Fibroblast of pulmonary artery (primary cell): ENCODE results near the gene GPC1.

Experiments
- DNase-seq: peaks from one replicate; pipeline ENCODE4 v3.0.0-alpha.2; 2010; ENCODE audit warnings: low read depth
- H3K4me3 ChIP-seq: replicated peaks from 2 replicates; pipeline ENCODE4 v1.5.1; 2011; ENCODE audit warnings: low read depth, mild to moderate bottlenecking, control low read depth, low read length, moderate library complexity
- TF ChIP-seq, protein P1 (sequence below): IDR thresholded peaks from 2 replicates; pipeline ENCODE4 v1.5.1; 2011; ENCODE audit warnings: mild to moderate bottlenecking, control low read depth, low read length, inconsistent platforms; ENCODE audit errors: missing control alignments

GPC1 gene

DNA sequence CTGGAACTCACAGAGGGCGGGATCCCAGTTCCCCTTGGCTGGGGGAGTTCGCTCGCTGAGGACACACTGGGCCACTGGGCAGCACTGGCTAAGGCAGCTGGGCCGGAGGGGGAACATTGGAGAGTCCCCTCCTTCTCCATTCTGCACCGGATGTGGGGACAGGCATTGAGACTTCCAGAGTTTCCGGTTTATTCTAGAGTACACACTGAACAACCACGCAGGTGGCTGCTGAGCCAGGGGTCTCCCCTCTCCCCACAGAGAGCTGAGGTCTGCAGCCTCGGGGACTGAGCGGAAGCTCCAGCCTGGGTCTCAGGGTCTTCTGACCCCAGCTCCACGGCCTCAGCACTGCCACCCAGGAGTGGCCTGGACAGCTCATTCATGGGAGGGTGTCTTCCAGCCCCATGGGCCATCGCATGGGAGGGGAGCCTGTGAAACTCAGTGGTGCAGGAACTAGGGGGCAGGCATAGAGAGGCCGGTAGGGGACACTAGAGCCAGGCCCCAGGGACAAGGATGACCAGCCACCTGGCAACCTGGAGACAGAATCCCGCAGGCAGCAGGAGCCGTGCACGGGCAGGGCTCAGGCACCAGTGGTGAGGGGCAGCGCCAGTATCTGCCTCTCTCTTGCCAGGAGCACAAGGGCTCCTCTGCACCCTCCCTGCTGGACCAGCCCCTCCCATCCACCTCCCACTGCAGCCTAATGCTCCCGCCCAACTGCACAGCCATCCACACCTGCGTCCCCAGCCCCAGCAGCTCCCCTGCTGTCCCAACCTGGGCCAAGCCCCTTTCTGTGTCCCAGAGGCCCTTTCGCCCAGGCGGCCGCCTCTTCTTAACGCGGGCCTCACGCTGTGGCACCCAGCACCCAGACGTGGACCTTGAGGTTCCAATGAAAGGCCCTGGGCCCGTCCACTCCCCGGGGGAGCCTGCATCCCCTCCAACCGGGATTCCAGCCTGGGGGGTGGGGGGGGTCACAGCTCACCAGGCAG is 45.1 kb upstream of the GPC1 start:
- TF ChIP-seq, protein P1, sequence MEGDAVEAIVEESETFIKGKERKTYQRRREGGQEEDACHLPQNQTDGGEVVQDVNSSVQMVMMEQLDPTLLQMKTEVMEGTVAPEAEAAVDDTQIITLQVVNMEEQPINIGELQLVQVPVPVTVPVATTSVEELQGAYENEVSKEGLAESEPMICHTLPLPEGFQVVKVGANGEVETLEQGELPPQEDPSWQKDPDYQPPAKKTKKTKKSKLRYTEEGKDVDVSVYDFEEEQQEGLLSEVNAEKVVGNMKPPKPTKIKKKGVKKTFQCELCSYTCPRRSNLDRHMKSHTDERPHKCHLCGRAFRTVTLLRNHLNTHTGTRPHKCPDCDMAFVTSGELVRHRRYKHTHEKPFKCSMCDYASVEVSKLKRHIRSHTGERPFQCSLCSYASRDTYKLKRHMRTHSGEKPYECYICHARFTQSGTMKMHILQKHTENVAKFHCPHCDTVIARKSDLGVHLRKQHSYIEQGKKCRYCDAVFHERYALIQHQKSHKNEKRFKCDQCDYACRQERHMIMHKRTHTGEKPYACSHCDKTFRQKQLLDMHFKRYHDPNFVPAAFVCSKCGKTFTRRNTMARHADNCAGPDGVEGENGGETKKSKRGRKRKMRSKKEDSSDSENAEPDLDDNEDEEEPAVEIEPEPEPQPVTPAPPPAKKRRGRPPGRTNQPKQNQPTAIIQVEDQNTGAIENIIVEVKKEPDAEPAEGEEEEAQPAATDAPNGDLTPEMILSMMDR, result no peak
- H3K4me3 ChIP-seq, result no peak overlapping the region
- DNase-seq, result no peak

DNA sequence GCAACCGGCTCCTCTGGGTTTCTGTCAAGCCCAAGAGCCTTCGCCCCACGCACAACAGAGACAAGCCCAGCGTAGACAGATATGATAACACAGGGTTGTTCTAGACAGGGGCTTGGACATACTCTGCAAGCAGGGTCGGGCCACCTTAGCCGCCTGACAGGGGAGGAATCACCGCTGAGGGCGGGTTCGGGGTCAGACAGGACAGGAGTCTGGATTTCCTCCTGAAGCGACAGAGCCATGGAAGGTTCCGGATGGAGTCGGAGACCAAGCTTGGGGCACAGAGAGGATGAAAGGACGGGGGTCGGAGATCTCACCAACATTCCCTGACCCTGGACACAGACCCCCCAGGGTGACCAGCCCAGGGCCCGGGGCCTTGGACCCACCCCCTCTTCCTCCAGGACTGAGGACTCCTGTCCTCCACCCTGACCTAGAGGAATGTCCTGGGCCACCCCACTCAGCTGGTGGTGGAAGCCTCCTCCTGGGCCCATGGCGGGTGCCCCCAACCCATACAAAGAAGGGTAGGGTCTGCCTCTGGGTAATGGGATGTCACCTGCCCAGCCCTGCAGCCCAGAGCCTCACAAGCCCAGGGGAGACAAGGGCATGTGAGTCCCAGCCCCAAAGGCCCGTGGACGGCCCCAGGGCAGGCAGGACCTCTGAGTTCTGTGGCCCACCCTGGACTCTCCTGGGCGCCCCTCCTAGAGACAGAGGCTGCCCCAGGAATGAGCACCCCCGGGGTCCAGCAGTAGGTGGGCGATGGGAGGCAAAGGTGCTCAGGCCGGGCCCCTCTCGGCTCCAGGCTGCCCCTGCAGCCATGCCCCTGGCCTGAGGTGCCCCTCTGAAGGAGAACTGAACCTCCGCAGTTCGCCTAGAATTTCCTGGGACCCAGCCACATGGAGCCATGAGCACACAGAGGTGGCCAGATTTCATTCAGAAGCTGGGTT is 44.1 kb upstream of the GPC1 start:
- no peak overlapping the region for H3K4me3 ChIP-seq
- TF ChIP-seq, protein P1, result no peak
- no peak for DNase-seq

DNA sequence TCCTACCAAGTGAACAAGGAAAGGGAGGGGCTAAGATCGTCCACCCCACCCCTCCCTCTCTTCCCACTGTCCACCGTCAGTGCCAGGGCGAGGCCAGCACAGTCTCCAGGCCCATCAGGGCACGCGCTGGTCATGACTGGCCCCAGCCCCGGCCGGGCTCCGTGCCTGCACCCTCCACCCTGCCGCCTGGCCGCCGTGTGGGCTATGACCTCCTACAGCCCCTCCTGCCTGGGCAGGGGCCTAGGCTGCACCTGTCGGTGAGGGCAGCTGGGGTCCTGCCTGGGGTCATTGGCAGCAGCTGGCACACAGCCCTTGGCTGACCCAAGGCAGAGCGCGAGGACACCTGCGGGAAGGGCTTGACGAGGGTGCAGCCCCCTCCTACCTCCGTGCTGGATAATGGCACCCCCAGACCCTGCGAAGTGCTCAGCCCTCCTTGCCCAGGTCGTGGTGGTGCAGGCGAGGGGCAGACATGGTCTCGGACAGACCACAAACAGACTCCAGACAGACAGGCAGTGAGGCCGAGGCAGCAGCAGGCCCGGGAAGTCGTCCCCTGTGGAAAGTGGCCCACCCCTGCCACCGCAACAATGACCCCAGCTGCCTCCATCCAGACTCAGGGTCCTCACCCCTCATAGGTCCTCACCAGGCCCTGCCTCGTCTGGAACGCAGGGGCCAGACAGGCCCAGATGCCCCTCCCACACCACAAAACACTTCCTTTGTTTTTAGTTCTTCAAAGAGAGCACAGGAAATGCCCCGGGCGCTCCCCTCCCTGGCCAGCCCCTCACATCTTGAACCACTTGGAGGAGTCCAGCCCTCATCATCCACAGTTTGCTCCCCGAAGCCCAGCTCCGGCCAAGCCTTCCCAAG is 43.1 kb upstream of the GPC1 start:
- TF ChIP-seq, protein P1, result no peak
- no peak overlapping the region for H3K4me3 ChIP-seq
- DNase-seq, result no peak

DNA sequence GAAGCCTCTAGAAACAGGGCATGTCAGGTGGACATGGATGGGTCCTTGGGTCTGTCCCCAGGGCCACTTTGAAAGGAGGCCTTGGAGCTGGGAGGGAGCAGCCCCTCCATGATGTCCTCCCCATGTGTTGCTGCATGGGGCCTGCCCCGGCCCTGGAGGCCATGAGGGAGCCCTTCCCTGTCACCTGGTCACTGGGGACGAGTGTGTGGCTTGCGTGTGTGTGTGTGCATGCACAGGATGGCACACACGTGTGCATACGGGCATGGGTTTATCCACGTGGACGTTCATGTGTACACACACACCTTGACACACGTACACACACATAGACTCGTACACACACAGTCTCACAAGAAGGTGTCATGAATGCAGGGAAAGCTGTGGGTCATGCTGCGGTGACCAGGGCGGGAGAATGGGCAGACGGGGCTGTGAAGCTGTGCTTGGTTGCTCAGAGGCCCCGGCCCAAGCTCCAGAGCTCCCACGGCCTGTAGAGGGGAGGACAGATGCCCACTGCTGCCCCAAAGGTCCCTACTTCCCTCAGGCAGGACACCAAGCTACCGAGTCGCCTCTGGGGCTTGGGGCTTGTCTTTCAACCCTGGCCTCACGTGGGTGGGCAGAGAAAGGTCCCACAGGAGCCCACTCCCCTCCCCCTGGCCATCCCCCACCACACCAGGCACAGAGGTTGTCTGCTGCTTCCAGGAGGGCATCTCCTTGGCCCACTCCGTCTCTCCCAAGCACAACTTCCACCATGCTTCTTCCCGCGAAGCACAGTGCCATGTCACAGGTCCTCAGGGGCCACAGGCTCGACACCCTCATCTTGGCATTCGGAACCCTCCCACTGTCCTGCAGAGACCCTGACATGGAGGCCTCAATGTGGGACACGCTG is 42.3 kb upstream of the GPC1 start:
- no peak for DNase-seq
- TF ChIP-seq, protein P1, result no peak
- H3K4me3 ChIP-seq, result no peak overlapping the region

DNA sequence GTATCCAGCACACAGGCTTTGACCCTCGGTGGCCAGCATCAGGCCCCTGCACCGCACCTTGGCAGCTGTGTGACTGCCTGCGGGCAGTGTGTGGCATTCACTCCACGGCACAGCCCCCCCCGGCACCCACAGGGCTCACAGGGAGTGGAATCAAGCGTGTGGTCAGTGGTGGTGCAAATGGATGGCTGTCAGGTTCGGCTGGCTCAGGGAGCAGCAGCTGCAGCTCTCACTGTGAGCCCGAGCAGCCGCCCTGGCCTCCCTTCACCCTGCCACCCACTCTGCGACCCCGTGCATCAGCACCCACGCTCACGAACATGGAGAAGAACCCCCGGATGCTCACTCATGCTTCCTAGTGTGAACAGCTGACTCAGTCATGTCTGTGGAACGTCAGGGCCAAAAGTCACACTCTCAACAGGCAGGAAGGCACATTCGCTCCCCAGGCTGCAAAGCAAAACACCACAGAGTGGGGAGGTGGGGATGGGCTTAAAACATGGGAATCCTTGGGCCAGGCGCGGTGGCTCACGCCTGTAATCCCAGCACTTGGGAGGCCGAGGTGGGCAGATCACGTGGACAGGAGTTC is 41.5 kb upstream of the GPC1 start:
- TF ChIP-seq, protein P1, result no peak
- no peak overlapping the region for H3K4me3 ChIP-seq
- no peak for DNase-seq
